Esophagus squamous epithelium (tissue), 4 donors: Measurements from ENCODE around the gene PPP1R1A.

Experiments used
- CTCF ChIP-seq, 6 experiments: fragments of 450-650 bp in 4 of 6; fragments of 200-600 bp in 2 of 6; sonication (generic) in 2 of 6; IDR thresholded peaks; one replicate each; pipeline ENCODE4 v1.5.1; 2016 to 2019; ENCODE audit warnings: antibody characterized with exemption in 6 of 6, mild to moderate bottlenecking in 4 of 6, moderate library complexity in 4 of 6
- POLR2A ChIP-seq, 4 donors: fragments of 450-650 bp; IDR thresholded peaks; one replicate each; pipeline ENCODE4 v1.6.1; 2017; ENCODE audit warnings: antibody characterized with exemption in 4 of 4, mild to moderate bottlenecking in 4 of 4, moderate library complexity in 3 of 4

GRCh38 chr12:54628186-54628846 lies 39.9 kb upstream of the PPP1R1A start:
- TF ChIP-seq POLR2A (IDR thresholded peaks at IDR 0.05) (no peak), CTCF (IDR thresholded peaks at IDR 0.05) (no peak)
